HG02642 (cell line): ENCODE data around the gene EVA1A.

ENCODE experiments used
- ATAC-seq: cut with Tn5 transposase; IDR thresholded peaks from one replicate; pipeline ENCODE4 v1.9.1; 2021; ENCODE audit warnings: mild to moderate bottlenecking; ENCODE audit not compliant: unreplicated experiment, poor library complexity

Gene EVA1A

GRCh38 chr2:75521225-75521872 lies 39.4 kb downstream of the EVA1A start:
- ATAC-seq = no peak

- no peak for ATAC-seq
Observed at GRCh38 chr2:75519843-75520242, 40.9 kb downstream of the EVA1A start.

GRCh38 chr2:75518638-75519465 lies 41.9 kb downstream of the EVA1A start:
- ATAC-seq = no peak

- no peak for ATAC-seq
Observed at GRCh38 chr2:75517547-75518230, 43.0 kb downstream of the EVA1A start.

GRCh38 chr2:75516378-75517360 lies 44.1 kb downstream of the EVA1A start:
- ATAC-seq = no peak

- ATAC-seq = no peak
Observed at GRCh38 chr2:75515584-75516368, 45.0 kb downstream of the EVA1A start.

- no peak for ATAC-seq
Observed at GRCh38 chr2:75513616-75514170, 47.0 kb downstream of the EVA1A start.

GRCh38 chr2:75512455-75513212 lies 48.1 kb downstream of the EVA1A start:
- ATAC-seq = no peak

GRCh38 chr2:75506101-75506697 lies 54.5 kb downstream of the EVA1A start:
- no peak for ATAC-seq

GRCh38 chr2:75505012-75505411 lies 55.7 kb downstream of the EVA1A start:
- no peak for ATAC-seq

- ATAC-seq = no peak
Observed at GRCh38 chr2:75503048-75503607, 57.6 kb downstream of the EVA1A start.

- no peak for ATAC-seq
Observed at GRCh38 chr2:75500633-75501032, 60.1 kb downstream of the EVA1A start.

GRCh38 chr2:75499534-75499933 lies 61.2 kb downstream of the EVA1A start:
- no peak for ATAC-seq

- no peak for ATAC-seq
Observed at GRCh38 chr2:75498907-75499306, 61.8 kb downstream of the EVA1A start.

GRCh38 chr2:75497256-75497655 lies 63.5 kb downstream of the EVA1A start:
- no peak for ATAC-seq

GRCh38 chr2:75495862-75496261 lies 64.9 kb downstream of the EVA1A start:
- no peak for ATAC-seq

- ATAC-seq = no peak
Observed at GRCh38 chr2:75494137-75494769, 66.5 kb downstream of the EVA1A start.
